ENCODE measurements around the gene CTSH. TPM values are rescaled to one million over a fixed set of nuclear protein-coding genes. Genes with fewer than 3 reads are reported as not detected.
A peak's percentile ranks its signal among the peaks of the same experiment; 100 is the strongest.
"Not testable (repeated sequence)": the region's sequence is repeated elsewhere in the genome, so short reads cannot be mapped to it uniquely, and the experiment has no call there.

Gene CTSH
- total and polyA plus RNA-seq, 2 experiments from 2014 or later, result 19.7 to 19.9 TPM

GRCh38 chr15:78878356-78878755 lies 66.5 kb downstream of the CTSH start:
- peaks cover 87% of the 10 kb centered on the region for H4K20me1 ChIP-seq (replicated peaks; ENCODE audit: insufficient read depth)
- Mint-ChIP-seq H3K4me1 (peaks cover 38% of the 10 kb centered on the region), H3K9me3 (no peaks in the 10 kb centered on the region), H3K36me3 (ENCODE audit: low read depth) (peaks cover 55% of the 10 kb centered on the region), H3K27ac (peak overlapping the region; percentile 85), H3K27me3 (ENCODE audit: insufficient read depth, low read depth, poor library complexity) (peaks cover 14% of the 10 kb centered on the region), H3K4me3 (peak overlapping the region; percentile 45)
- no peak overlapping the region for H2AFZ ChIP-seq
- H3K36me3 ChIP-seq (ENCODE audit: insufficient read depth), result peaks cover 26% of the 10 kb centered on the region
- H3K27ac ChIP-seq (ENCODE audit: low read depth), result peak overlapping the region; percentile 7
- H3K4me1 ChIP-seq (ENCODE audit: insufficient read depth), result peaks cover 41% of the 10 kb centered on the region
- peak overlapping the region; percentile 33 for H3K4me3 ChIP-seq
- H3K79me2 ChIP-seq (replicated peaks; ENCODE audit: insufficient read depth), result peaks cover 99% of the 10 kb centered on the region
- H3K4me2 ChIP-seq, result peak overlapping the region; percentile 80
- no peaks in the 10 kb centered on the region for H3K9me2 ChIP-seq (ENCODE audit: insufficient read depth)
- no peaks in the 10 kb centered on the region for H3F3A ChIP-seq (replicated peaks; ENCODE audit: low read depth)
- no peaks in the 10 kb centered on the region for H3K27me3 ChIP-seq (ENCODE audit: insufficient read depth)
- TF ChIP-seq POLR2AphosphoS5 (IDR thresholded peaks at IDR 0.05; ENCODE audit: low read depth) (no peak), ETS1 (IDR thresholded peaks at IDR 0.05) (no peak), CTCF (conservative IDR thresholded peaks at IDR 0.05; ENCODE audit: low read depth in 2 of 2) (no peak), ZNF331 (CRISPR knock-in tag; IDR thresholded peaks at IDR 0.05; ENCODE audit: low read depth) (no peak), STAT1 (IDR thresholded peaks at IDR 0.05; ENCODE audit: unreplicated experiment) (no peak)
- no peak for DNase-seq (ENCODE audit: low spot score)
- no peak for ATAC-seq

GRCh38 chr15:78876954-78877353 lies 67.9 kb downstream of the CTSH start:
- not testable (repeated sequence) for H3K27me3 ChIP-seq (ENCODE audit: insufficient read depth); H3K9me3 Mint-ChIP-seq; DNase-seq (ENCODE audit: low spot score); H3K9me2 ChIP-seq (ENCODE audit: insufficient read depth); H3K27ac ChIP-seq (ENCODE audit: low read depth); H3K4me3 Mint-ChIP-seq; H2AFZ ChIP-seq; H3F3A ChIP-seq (replicated peaks; ENCODE audit: low read depth); H3K27ac Mint-ChIP-seq; ATAC-seq
- H3K4me2 ChIP-seq, result peak overlapping the region; percentile 80
- peaks cover 42% of the 10 kb centered on the region for H3K4me1 ChIP-seq (ENCODE audit: insufficient read depth)
- peaks cover 22% of the 10 kb centered on the region for H3K27me3 Mint-ChIP-seq (ENCODE audit: insufficient read depth, low read depth, poor library complexity)
- peaks cover 89% of the 10 kb centered on the region for H3K79me2 ChIP-seq (replicated peaks; ENCODE audit: insufficient read depth)
- H4K20me1 ChIP-seq (replicated peaks; ENCODE audit: insufficient read depth), result peaks cover 73% of the 10 kb centered on the region
- peaks cover 43% of the 10 kb centered on the region for H3K36me3 Mint-ChIP-seq (ENCODE audit: low read depth)
- peaks cover 12% of the 10 kb centered on the region for H3K36me3 ChIP-seq (ENCODE audit: insufficient read depth)
- peak overlapping the region; percentile 33; the same call in 1 of the 2 replicates for H3K4me3 ChIP-seq
- H3K4me1 Mint-ChIP-seq, result peaks cover 38% of the 10 kb centered on the region

- H4K20me1 ChIP-seq (replicated peaks; ENCODE audit: insufficient read depth), result peaks cover 57% of the 10 kb centered on the region
- H3K4me3 ChIP-seq, result peak overlapping the region; percentile 68
- peaks cover 73% of the 10 kb centered on the region for H3K79me2 ChIP-seq (replicated peaks; ENCODE audit: insufficient read depth)
- H3K4me1 ChIP-seq (ENCODE audit: insufficient read depth), result peaks cover 46% of the 10 kb centered on the region
- peaks cover 3% of the 10 kb centered on the region; the same call in 1 of the 2 replicates for H3F3A ChIP-seq (replicated peaks; ENCODE audit: low read depth)
- H3K27me3 Mint-ChIP-seq (ENCODE audit: insufficient read depth, low read depth, poor library complexity), result peaks cover 22% of the 10 kb centered on the region
- H3K27ac ChIP-seq (ENCODE audit: low read depth), result peak overlapping the region; percentile 2; the same call in 1 of the 2 replicates
- peaks cover 29% of the 10 kb centered on the region for H3K36me3 Mint-ChIP-seq (ENCODE audit: low read depth)
- peak overlapping the region; percentile 96 for H3K4me3 Mint-ChIP-seq
- H3K36me3 ChIP-seq (ENCODE audit: insufficient read depth), result peaks cover 1% of the 10 kb centered on the region; the same call in 1 of the 2 replicates
- ATAC-seq (no peak), DNase-seq (ENCODE audit: low spot score) (no peak)
- H3K4me1 Mint-ChIP-seq, result peaks cover 46% of the 10 kb centered on the region
- no peaks in the 10 kb centered on the region for H3K9me3 Mint-ChIP-seq
- H3K9me2 ChIP-seq (ENCODE audit: insufficient read depth), result no peaks in the 10 kb centered on the region
- peak overlapping the region; percentile 80 for H3K4me2 ChIP-seq
- no peak overlapping the region for H2AFZ ChIP-seq
- peak overlapping the region; percentile 100; the same call in 1 of the 2 replicates for H3K27ac Mint-ChIP-seq
- no peaks in the 10 kb centered on the region for H3K27me3 ChIP-seq (ENCODE audit: insufficient read depth)
- TF ChIP-seq CREB1 (CRISPR knock-in tag; IDR thresholded peaks at IDR 0.05; ENCODE audit: low read depth), result no peak
- no peak for TF ChIP-seq ZNF331 (CRISPR knock-in tag; IDR thresholded peaks at IDR 0.05; ENCODE audit: low read depth)
- no peak for TF ChIP-seq ZNF114 (CRISPR knock-in tag; IDR thresholded peaks at IDR 0.05)
- no peak for TF ChIP-seq JUNB (IDR thresholded peaks at IDR 0.05; ENCODE audit: unreplicated experiment)
- no peak for TF ChIP-seq POLR2AphosphoS5 (IDR thresholded peaks at IDR 0.05; ENCODE audit: low read depth)
- TF ChIP-seq EZH2phosphoT487 (IDR thresholded peaks at IDR 0.05; ENCODE audit: unreplicated experiment), result no peak
- TF ChIP-seq ETS1 (IDR thresholded peaks at IDR 0.05), result no peak
- TF ChIP-seq NANOG (IDR thresholded peaks at IDR 0.05; ENCODE audit: borderline replicate concordance), result no peak
Measured at GRCh38 chr15:78875107-78875914, 69.5 kb downstream of the CTSH start.
